Measurements from ENCODE around the gene KRT74. TPM values are rescaled to one million over a fixed set of nuclear protein-coding genes. Genes with fewer than 3 reads are reported as not detected.

The KRT74 gene
- total RNA-seq: not detected

DNA sequence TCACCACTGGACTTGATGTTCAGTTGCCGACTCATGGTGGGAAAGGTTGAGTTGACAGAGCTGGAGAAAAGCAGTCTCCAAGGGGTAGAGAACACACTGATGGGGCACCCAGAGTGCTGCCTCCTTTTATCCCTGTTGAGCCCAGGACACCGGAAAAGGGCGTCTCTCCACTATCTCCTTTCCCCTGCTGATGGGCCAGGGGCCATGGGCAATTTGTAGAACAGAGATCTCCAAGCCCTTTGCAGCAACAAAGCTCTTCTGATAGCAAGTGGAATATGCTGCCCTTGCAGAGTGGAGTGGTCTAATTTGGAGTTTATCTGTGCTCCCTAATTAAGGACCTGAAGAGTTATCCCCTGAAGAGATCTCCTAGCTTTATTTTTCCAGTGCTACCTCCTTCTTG lies at the start of gene KRT74:
KRT74 (minus strand) TSS at position 101 of the 400 bp plus-strand sequence; CDS start at position 35, 66 bp downstream.
- Mint-ChIP-seq H3K4me3 (no peak within 1 kb of the TSS), H3K27me3 (ENCODE audit: low read depth) (peaks cover 2% of the 10 kb centered on the region), H3K9me3 (no peaks in the 10 kb centered on the region), H3K36me3 (ENCODE audit: insufficient read depth) (no peaks in the 10 kb centered on the region), H3K4me1 (ENCODE audit: low read depth) (no peaks in the 10 kb centered on the region)
- ATAC-seq (no peak), DNase-seq (no peak)

DNA sequence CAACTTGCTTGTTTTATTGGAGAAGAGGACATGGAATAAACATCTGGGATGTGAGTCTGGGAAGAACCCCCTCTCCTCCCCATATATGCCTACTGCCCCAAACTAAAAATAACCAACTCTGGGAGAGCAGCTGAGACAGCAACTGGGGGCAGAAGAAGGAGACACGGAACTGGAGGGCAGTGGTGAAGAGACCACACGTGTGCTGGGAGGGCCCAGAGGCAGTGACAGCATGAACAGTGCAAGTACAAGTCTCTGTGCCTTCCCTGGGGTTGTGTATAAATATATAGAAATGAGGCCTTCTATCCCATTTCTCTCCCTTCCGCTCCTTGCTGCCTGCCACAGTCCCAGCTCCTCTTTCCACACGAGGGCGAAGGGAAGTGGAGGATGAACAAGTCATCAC lies 48.7 kb upstream of the KRT74 start:
- Mint-ChIP-seq H3K4me1 (ENCODE audit: low read depth) (peaks cover 48% of the 10 kb centered on the region), H3K9me3 (no peaks in the 10 kb centered on the region), H3K4me3 (no peak overlapping the region), H3K27me3 (ENCODE audit: low read depth) (no peaks in the 10 kb centered on the region), H3K36me3 (ENCODE audit: insufficient read depth) (peaks cover 4% of the 10 kb centered on the region)
- DNase-seq (no peak), ATAC-seq (no peak)

DNA sequence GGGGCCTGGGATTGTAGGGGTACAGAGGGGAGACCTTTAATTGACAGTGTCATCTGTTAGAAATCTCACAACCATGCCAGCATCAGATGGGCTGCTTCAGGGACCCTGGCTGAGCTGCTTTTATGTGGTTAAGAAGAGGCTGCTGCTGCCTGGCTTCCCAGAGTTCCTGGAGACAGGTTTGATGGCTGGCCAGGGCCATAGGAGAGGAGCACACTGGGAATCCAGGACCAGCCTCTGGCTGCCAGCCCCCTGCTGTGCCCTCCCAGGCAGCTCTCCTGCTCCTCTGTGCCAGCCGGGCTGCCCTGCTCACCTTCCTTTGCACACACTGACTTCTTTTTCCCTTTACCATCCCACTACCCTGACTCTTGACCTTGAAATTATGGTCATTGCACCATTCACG lies 45.2 kb upstream of the KRT74 start:
- ATAC-seq: no peak
- Mint-ChIP-seq H3K4me3 (no peak overlapping the region), H3K36me3 (ENCODE audit: insufficient read depth) (peaks cover 4% of the 10 kb centered on the region), H3K4me1 (ENCODE audit: low read depth) (peaks cover 62% of the 10 kb centered on the region), H3K27me3 (ENCODE audit: low read depth) (no peaks in the 10 kb centered on the region), H3K9me3 (no peaks in the 10 kb centered on the region)
- no peak for DNase-seq

DNA sequence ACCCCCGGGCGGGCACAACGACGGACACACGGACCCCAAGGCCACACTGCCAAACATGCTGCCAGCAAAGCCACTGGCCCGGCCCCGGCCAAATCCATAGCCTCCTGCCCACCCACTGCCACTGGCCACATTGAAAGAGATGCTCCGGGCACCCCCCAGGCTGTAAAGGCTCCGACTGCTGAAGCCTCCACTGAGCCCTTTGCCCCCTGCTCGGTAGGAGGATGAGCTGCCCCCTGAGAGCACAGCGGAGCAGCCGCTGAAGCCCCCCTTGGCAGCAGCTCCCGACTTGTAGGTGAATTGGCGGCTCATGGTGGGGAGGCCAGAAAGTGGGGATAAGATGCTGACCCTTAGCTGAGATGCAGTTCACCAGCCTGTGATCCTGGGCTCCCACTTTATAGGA lies 44.6 kb upstream of the KRT74 start, which contains the start of gene KRT73:
KRT73 (minus strand) TSS at position 344 of the 400 bp plus-strand sequence; CDS start at position 309, 35 bp downstream.
- Mint-ChIP-seq H3K27me3 (ENCODE audit: low read depth) (no peaks in the 10 kb centered on the region), H3K36me3 (ENCODE audit: insufficient read depth) (peaks cover 4% of the 10 kb centered on the region), H3K4me3 (no peak within 1 kb of the TSS), H3K9me3 (no peaks in the 10 kb centered on the region), H3K4me1 (ENCODE audit: low read depth) (peaks cover 67% of the 10 kb centered on the region)
- DNase-seq (no peak), ATAC-seq (no peak)

DNA sequence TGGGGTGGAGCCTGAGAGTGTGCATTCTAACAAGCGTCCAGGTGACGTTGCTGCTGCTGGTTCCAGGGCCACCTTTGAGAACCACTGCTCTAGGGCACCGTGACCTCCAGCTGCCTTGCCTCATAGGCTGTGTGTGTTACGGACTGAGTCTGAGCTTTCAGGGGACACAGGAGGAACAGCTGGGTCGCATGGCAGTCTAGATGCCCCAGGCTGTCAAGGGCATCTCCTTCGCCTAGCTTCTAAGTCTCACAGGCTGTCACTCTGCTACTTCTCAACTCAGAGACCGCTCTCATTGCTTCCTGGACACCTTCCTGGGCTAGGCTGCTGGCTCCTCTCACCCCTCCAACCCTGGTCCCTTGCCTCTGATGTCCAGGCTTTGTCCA lies 43.8 kb upstream of the KRT74 start:
- ATAC-seq: no peak
- Mint-ChIP-seq H3K36me3 (ENCODE audit: insufficient read depth) (peaks cover 4% of the 10 kb centered on the region), H3K4me1 (ENCODE audit: low read depth) (peaks cover 72% of the 10 kb centered on the region), H3K27me3 (ENCODE audit: low read depth) (no peaks in the 10 kb centered on the region), H3K9me3 (no peaks in the 10 kb centered on the region), H3K4me3 (no peak overlapping the region)
- DNase-seq: no peak

DNA sequence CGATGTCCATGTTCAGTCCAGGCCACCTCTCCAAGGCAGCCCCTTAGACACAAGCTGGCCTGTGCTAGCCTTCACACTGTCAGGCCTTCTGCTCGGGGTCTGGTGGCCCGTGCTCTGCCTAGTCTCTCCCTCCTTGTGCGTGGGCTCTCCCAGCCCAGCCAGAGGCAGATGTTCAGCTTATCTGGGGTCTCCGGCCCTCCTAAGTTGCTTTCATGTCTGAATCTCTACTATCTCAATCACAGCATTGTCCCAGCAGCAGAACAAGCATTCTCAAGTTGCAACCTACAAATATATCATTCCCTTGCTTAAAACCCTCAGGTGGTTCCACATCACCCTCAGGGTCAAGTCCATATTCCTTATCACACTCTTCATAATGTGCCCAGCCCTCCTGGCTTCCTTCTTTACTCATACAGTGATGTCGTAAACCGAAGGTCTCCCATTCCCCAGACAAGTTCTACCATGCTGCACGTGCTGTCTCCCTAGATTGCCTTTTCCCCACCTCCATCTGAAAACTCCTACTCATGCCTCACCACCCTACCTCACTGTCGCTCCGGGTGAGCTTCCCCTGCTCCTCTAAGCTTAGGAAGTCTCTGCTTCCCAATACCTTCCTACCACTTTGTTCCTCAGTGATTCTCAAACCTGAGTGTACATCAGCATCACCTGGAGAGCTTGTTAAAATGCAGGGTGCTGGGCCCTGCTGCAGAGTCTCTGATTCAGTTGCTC lies 43.2 kb upstream of the KRT74 start:
- Mint-ChIP-seq H3K9me3 (no peaks in the 10 kb centered on the region), H3K36me3 (ENCODE audit: insufficient read depth) (peaks cover 4% of the 10 kb centered on the region), H3K4me3 (peak overlapping the region; percentile 5), H3K27me3 (ENCODE audit: low read depth) (no peaks in the 10 kb centered on the region), H3K4me1 (ENCODE audit: low read depth) (peaks cover 76% of the 10 kb centered on the region)
- DNase-seq (no peak), ATAC-seq (no peak)

DNA sequence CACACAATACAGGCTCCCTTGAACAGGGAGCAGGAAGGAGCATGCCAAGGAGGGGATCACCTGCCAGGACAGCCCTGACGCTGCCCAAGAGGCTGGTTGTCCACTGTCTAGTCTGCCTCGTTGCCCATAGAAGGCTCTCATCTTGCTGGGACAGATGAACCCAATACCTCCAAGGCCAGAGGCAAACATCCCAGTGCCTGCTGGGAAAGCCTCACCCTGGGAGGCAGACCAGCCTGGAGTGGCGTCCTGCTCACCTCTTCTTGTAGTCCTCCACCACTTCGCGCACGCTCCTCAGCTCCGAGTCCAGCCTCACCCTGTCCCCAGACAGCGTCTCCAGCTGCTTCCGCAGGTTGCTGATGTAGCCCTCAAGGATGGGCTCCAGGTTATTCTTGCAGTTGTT lies 42.3 kb upstream of the KRT74 start:
- peaks cover 4% of the 10 kb centered on the region for H3K36me3 Mint-ChIP-seq (ENCODE audit: insufficient read depth)
- no peaks in the 10 kb centered on the region for H3K9me3 Mint-ChIP-seq
- H3K27me3 Mint-ChIP-seq (ENCODE audit: low read depth): no peaks in the 10 kb centered on the region
- H3K4me1 Mint-ChIP-seq (ENCODE audit: low read depth): peaks cover 74% of the 10 kb centered on the region
- DNase-seq: no peak
- peak overlapping the region; percentile 16 for H3K4me3 Mint-ChIP-seq
- no peak for ATAC-seq

DNA sequence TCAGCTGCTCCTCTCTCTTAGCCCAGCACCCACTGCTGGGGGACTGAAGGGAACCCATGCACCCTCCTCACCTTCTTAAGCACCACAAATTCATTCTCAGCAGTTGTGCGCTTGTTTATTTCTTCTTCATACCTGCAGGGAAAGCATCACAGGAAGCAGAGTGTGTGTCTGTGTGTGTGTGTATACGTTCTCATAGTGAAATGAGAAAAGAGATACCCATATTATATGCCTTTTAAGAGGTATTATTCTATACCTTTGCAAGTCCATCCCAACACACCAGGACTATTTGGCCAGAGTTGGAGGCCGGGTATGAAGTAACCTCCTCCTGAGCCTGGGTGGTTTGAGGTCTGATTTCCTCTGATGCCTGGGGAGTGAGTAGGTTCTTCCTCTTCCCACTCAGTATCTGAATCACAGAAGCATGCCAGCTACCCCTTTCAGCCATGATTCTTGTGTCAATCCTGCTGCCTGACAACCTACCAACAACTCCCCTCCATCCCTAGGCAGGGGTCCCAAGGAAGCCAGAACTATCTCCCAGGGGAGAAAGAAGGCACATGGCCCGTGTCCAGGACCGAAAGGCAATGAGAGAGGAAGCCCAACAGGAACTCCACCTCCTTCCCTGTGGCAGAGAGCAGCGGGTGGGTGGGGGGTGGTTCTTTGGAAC lies 41.7 kb upstream of the KRT74 start:
- ATAC-seq: peak; percentile 78 to 80
- H3K27me3 Mint-ChIP-seq (ENCODE audit: low read depth): no peaks in the 10 kb centered on the region
- no peak for DNase-seq
- no peaks in the 10 kb centered on the region for H3K9me3 Mint-ChIP-seq
- no peak overlapping the region for H3K4me3 Mint-ChIP-seq
- H3K4me1 Mint-ChIP-seq (ENCODE audit: low read depth): peaks cover 75% of the 10 kb centered on the region
- H3K36me3 Mint-ChIP-seq (ENCODE audit: insufficient read depth): peaks cover 4% of the 10 kb centered on the region

DNA sequence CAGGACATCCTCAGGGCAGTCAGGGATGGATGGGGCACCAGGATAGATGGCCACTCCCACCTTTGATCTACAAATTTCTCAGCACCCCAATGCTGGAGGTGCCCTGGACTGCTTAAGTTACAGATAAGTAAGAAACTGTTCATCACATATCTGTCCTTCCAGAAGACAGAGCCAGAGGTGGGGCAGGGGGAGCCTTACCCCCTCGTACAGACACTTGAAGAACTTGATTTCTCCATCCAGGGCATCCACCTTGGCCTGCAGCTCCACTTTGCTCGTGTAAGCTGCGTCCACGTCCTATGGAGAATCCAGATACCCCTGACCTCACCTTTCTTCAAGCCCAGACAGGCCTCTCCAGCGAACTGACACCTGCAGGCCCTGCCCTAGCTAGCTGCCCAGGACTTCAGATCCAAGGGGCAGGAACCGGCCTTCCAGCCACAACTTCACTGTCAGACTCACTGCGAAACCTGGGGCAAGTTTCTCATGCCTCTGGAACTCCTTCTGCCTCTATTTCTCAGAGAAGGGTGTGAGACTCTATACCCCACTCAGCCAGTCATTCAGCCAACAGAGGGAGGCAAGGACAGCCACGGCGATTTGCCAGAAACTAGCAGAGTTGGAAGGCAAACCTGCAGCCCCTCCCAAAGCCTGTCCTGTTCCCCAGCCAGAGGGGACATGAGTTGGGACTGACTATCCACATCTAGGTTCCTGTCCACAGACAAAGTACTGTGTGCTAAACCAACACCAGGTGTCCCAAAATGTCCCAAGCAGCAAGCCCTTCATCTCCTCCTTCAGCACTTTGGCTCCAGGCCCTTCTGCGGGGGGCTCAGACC lies 41.0 kb upstream of the KRT74 start:
- Mint-ChIP-seq H3K9me3 (no peaks in the 10 kb centered on the region), H3K4me1 (ENCODE audit: low read depth) (peaks cover 80% of the 10 kb centered on the region), H3K4me3 (no peak overlapping the region), H3K36me3 (ENCODE audit: insufficient read depth) (peaks cover 2% of the 10 kb centered on the region), H3K27me3 (ENCODE audit: low read depth) (no peaks in the 10 kb centered on the region)
- ATAC-seq: no peak
- DNase-seq: no peak

DNA sequence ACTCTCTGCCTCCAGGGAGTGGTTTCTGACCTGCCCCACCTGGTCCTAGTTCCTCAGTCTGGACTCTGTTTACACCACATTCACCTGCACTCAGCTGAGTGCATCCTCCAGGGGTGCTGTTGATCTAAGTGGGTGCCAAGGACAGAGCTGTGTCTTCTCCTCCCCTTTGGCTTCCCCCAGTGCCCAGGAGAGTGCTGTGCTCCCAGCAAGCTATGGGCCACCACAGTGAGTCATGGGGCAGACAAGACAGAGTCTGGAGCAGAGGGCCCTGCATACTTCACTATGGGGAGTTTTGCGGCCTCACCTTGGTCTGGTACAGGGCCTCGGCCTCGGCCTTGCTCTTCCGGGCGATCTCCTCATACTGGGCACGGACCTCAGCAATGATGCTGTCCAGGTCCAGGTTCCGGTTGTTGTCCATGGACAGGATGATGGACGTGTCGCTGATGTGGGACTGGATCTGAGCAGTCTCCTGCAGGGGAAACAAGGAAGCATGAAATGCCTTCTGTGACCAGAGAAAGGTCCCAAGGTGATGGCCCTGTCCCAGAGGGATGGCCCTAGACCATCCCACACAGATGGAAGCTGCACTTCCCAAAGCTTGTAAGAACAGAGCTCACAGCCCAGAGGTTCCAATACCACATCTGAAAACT lies 39.9 kb upstream of the KRT74 start:
- Mint-ChIP-seq H3K36me3 (ENCODE audit: insufficient read depth) (no peaks in the 10 kb centered on the region), H3K9me3 (no peaks in the 10 kb centered on the region), H3K27me3 (ENCODE audit: low read depth) (no peaks in the 10 kb centered on the region), H3K4me3 (no peak overlapping the region), H3K4me1 (ENCODE audit: low read depth) (peaks cover 88% of the 10 kb centered on the region)
- DNase-seq (no peak), ATAC-seq (no peak)

DNA sequence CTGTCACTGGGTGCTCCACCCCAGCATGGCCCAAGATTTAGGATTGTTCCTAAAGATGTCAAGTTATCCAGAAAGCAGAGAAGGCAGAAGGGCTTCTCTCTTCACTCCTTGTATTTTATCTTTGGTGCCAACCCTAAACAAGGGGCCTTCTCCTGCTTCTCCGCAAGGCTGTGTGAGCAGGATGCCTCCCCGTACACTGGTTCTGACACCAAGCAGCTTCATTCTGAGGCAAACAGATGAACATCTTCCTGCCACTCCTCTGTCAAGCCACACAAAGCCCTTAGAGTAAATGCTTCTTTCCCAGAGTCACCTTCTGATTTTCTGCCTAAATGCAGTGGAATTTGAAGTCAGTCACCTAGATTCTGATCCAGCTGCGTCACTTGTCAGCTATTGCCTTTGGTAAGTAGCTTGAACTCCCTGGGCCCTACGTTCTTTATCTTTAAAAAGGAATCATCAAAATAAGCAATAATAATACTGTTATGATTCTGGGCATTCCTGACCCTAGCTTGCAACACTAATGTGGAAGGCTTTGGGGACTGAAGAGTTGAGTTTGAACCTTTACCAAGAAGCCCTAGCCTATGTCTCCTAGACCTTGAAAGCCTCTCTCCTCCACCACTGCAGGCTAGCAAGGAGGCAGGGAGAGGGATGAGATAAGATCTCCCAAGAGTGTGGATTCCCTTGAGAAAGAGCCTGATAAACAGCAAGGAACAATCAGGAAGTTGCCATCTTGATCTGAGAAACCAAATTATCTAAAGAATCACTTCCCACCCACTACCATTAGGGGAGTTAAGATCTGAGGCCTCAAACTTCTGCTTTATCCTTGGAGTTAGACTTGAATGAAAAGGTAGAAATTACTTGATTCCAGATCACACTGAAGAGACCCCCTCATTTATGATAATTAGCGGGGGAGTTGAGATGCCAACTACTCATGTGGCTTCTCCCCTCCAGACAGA lies 39.1 kb upstream of the KRT74 start:
- ATAC-seq (no peak), DNase-seq (no peak)
- H3K4me3 Mint-ChIP-seq: peak overlapping the region; percentile 8
- no peaks in the 10 kb centered on the region for H3K36me3 Mint-ChIP-seq (ENCODE audit: insufficient read depth)
- H3K4me1 Mint-ChIP-seq (ENCODE audit: low read depth): peaks cover 93% of the 10 kb centered on the region
- H3K9me3 Mint-ChIP-seq: no peaks in the 10 kb centered on the region
- no peaks in the 10 kb centered on the region for H3K27me3 Mint-ChIP-seq (ENCODE audit: low read depth)

DNA sequence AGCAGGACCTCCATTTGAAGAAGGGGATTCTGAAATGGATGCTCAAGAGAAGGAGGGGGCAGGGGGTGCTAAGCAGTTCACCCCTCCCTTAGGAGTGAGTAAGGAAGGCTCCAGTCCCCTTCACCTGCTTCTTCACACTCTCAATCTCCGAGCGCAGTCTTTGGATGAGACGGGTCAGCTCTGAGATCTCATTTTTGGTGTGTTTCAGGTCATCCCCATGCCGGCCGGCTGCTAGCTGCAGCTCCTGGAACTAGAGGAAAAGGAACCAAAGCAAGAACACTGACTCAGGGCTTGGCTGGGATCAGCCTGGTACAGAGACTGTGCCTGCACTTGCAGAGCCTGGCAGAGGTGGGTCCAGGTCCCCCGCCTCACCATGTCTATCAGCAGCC lies 37.4 kb upstream of the KRT74 start:
- Mint-ChIP-seq H3K4me3 (no peak overlapping the region), H3K9me3 (no peaks in the 10 kb centered on the region), H3K4me1 (ENCODE audit: low read depth) (peaks cover 90% of the 10 kb centered on the region), H3K27me3 (ENCODE audit: low read depth) (no peaks in the 10 kb centered on the region), H3K36me3 (ENCODE audit: insufficient read depth) (no peaks in the 10 kb centered on the region)
- DNase-seq (no peak), ATAC-seq (no peak)

DNA sequence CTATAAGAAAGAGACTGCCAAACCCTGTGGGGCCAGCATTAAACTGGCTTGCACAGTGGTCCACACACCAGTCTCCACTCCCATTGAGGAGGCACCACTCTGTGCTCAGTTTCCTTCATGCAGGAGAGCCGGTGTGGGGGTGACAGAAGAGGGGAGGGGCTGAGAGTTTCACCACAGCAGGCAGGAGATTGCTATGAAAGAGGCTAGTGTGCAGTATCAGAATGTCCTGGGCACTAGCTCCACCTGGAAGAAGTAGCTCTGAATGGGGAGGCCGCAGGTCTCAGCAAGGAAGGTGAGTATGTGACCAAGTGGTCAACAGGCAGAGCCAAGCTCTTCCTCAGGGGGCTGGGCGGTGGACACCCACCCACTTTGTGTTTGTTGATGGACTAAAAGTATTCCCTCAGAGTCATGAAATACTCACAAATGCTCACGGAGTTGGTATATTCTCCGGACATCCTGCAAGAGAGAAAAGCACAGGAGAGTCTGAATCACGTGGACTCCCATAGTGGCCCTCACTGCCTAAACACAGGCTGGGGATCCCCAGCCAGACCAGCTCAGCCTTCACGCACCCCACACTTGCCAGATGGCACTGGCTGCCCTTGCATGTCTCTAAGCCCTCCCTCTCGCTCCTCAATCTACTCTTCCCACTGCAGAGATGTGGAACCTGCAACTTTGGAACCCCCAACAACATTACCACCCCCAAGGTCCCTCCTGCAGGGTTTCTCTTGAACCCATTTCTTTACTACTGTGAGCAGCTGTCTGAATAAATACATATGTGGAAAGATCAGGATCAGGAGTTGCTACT lies 35.4 kb upstream of the KRT74 start:
- no peak overlapping the region for H3K4me3 Mint-ChIP-seq
- H3K9me3 Mint-ChIP-seq: no peaks in the 10 kb centered on the region
- ATAC-seq: no peak
- H3K27me3 Mint-ChIP-seq (ENCODE audit: low read depth): no peaks in the 10 kb centered on the region
- H3K36me3 Mint-ChIP-seq (ENCODE audit: insufficient read depth): no peaks in the 10 kb centered on the region
- DNase-seq: no peak
- H3K4me1 Mint-ChIP-seq (ENCODE audit: low read depth): peaks cover 89% of the 10 kb centered on the region

Data from activated T-cell treated with anti-CD3 and anti-CD28 coated beads, Interleukin-2, amount 50 U/mL, for 4 hours (primary cell).